Measurements from ENCODE around the gene TMEM150B. TPM values are rescaled to one million over a fixed set of nuclear protein-coding genes. Genes with fewer than 3 reads are reported as not detected.
A peak's percentile ranks its signal among the peaks of the same experiment; 100 is the strongest.

TMEM150B gene
- total and polyA plus RNA-seq, 9 of the 15 experiments (the other 6 are each of a cell fraction or from before 2014, with no cell fraction given) = 0.47 to 1.3 (median 0.74) TPM; not detected in 2

DNA sequence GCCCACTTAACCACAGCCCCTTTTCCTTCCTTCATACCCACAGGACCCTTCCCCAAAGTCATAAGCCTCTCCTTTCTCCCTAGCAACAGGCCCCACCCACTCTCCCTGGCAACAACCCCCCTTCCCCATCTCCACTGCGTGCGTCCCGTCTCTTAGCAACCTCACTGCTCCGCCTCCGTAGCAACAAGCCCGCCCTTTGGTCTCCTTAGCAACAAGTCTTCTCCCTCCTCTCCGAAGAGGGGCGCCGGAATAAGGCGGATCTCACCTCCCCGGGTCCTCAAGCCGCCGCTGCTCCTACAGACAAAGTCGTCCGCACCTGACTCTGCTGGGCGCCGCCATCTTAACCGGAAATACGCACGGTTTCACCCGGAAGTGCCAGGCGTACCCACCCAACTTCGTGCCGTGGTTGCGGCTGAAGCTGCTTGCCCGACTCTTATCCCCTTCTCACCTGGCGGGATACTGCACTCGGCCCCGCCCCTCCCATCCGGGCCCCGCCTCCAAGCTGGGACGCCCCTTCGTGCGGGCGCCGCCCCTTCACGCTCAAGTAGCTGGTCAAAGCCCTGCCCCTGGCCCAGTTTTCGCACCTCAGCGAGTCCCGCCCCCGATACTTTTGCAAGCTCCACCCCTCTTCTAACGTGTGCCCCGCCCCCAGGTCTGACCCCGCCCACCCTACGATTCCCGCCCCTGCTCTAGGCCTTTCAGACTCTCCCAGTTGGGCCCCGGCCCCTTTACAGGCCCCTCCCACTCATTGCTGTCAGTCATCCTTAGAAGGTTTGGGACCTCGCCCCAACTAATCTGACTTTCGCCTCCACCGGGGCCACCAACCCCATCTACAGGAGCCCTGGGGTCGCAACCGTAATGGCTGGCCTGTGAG is 45.1 kb downstream of the TMEM150B start, which contains the start of gene HSPBP1 (continued):
- TF ChIP-seq ILF3 (IDR thresholded peaks at IDR 0.05; ENCODE audit: borderline replicate concordance) = no peak
- TF ChIP-seq PRPF4 (IDR thresholded peaks at IDR 0.05; ENCODE audit: insufficient read depth, low read depth, low read length, poor library complexity, severe bottlenecking) = no peak
- no peak for TF ChIP-seq MCM3 (IDR thresholded peaks at IDR 0.05)
- no peak for TF ChIP-seq MTF1 (CRISPR knock-in tag; IDR thresholded peaks at IDR 0.05; ENCODE audit: borderline replicate concordance)
- TF ChIP-seq OTX1 (CRISPR knock-in tag; IDR thresholded peaks at IDR 0.05) = peak; percentile 58; the same call in 1 of the 2 replicates
- TF ChIP-seq PKNOX1 (IDR thresholded peaks at IDR 0.05) = peak; percentile 98
- TF ChIP-seq SIX5 (IDR thresholded peaks at IDR 0.05; ENCODE audit: borderline replicate concordance in 1 of 2, insufficient read depth in 1 of 2, low read depth in 1 of 2, low read length in 2 of 2) = peak; percentile 61 to 65; a peak in 3 of 4 replicates
- 0 out of 2 replicates have a peak, but pooled peaks have one; percentile 34 for TF ChIP-seq ZNF740 (CRISPR knock-in tag; IDR thresholded peaks at IDR 0.05)
- no peak for TF ChIP-seq ZNF740 (tag; IDR thresholded peaks at IDR 0.05)
- TF ChIP-seq RFX7 (CRISPR knock-in tag; IDR thresholded peaks at IDR 0.05) = no peak
- TF ChIP-seq WHSC1 (IDR thresholded peaks at IDR 0.05; ENCODE audit: low read length) = no peak
- TF ChIP-seq, protein P1, sequence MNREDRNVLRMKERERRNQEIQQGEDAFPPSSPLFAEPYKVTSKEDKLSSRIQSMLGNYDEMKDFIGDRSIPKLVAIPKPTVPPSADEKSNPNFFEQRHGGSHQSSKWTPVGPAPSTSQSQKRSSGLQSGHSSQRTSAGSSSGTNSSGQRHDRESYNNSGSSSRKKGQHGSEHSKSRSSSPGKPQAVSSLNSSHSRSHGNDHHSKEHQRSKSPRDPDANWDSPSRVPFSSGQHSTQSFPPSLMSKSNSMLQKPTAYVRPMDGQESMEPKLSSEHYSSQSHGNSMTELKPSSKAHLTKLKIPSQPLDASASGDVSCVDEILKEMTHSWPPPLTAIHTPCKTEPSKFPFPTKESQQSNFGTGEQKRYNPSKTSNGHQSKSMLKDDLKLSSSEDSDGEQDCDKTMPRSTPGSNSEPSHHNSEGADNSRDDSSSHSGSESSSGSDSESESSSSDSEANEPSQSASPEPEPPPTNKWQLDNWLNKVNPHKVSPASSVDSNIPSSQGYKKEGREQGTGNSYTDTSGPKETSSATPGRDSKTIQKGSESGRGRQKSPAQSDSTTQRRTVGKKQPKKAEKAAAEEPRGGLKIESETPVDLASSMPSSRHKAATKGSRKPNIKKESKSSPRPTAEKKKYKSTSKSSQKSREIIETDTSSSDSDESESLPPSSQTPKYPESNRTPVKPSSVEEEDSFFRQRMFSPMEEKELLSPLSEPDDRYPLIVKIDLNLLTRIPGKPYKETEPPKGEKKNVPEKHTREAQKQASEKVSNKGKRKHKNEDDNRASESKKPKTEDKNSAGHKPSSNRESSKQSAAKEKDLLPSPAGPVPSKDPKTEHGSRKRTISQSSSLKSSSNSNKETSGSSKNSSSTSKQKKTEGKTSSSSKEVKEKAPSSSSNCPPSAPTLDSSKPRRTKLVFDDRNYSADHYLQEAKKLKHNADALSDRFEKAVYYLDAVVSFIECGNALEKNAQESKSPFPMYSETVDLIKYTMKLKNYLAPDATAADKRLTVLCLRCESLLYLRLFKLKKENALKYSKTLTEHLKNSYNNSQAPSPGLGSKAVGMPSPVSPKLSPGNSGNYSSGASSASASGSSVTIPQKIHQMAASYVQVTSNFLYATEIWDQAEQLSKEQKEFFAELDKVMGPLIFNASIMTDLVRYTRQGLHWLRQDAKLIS (CRISPR knock-in tag; IDR thresholded peaks at IDR 0.05) = no peak
- no peak for TF ChIP-seq CHAMP1 (IDR thresholded peaks at IDR 0.05)
- TF ChIP-seq SREBF1 (IDR thresholded peaks at IDR 0.05; ENCODE audit: borderline replicate concordance, low read depth, low read length) = 0 out of 2 replicates have a peak, but pooled peaks have one; percentile 41
- 0 out of 4 replicates have a peak, but pooled peaks of 1 of the 2 experiments have one; percentile 78 for TF ChIP-seq TEAD1 (CRISPR knock-in tag; IDR thresholded peaks at IDR 0.05)

Measured in K562 (cell line).